ENCODE results near the gene TET1. TPM values are rescaled to one million over a fixed set of nuclear protein-coding genes. Genes with fewer than 3 reads are reported as not detected.

TET1 gene
- total RNA-seq, 2 donors from 2014 or later = 50.8 to 60.5 TPM

- Mint-ChIP-seq H3K4me3 (peak overlapping the region; percentile 89), H3K9me3 (no peaks in the 10 kb centered on the region), H3K27ac (peak overlapping the region; percentile 88), H3K4me1 (peaks cover 17% of the 10 kb centered on the region), H3K36me3 (ENCODE audit: low read depth) (peaks cover 14% of the 10 kb centered on the region), H3K27me3 (ENCODE audit: insufficient read depth) (no peaks in the 10 kb centered on the region)
- no peaks in the 10 kb centered on the region for H3K4me1 ChIP-seq (ENCODE audit: control insufficient read depth, insufficient read depth, low read length)
- peak overlapping the region; percentile 98 for H3K4me3 ChIP-seq (ENCODE audit: low read length)
- H3K27ac ChIP-seq (ENCODE audit: low read depth, low read length) = peak overlapping the region; percentile 83
- no peaks in the 10 kb centered on the region for H3K27me3 ChIP-seq (ENCODE audit: control insufficient read depth, insufficient read depth, low read length, poor library complexity, severe bottlenecking)
- H3K9me3 ChIP-seq (ENCODE audit: control insufficient read depth, low read length) = no peaks in the 10 kb centered on the region
- WGBS, 2 experiments (ENCODE audit: insufficient coverage in 1 of 2, insufficient read length in 1 of 2) = 0% methylated on average over 6 to 45 of the region's 55 CpGs
- TF ChIP-seq, protein P1, sequence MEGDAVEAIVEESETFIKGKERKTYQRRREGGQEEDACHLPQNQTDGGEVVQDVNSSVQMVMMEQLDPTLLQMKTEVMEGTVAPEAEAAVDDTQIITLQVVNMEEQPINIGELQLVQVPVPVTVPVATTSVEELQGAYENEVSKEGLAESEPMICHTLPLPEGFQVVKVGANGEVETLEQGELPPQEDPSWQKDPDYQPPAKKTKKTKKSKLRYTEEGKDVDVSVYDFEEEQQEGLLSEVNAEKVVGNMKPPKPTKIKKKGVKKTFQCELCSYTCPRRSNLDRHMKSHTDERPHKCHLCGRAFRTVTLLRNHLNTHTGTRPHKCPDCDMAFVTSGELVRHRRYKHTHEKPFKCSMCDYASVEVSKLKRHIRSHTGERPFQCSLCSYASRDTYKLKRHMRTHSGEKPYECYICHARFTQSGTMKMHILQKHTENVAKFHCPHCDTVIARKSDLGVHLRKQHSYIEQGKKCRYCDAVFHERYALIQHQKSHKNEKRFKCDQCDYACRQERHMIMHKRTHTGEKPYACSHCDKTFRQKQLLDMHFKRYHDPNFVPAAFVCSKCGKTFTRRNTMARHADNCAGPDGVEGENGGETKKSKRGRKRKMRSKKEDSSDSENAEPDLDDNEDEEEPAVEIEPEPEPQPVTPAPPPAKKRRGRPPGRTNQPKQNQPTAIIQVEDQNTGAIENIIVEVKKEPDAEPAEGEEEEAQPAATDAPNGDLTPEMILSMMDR (conservative IDR thresholded peaks at IDR 0.05) = no peak
- DNase-seq = peak; percentile 79
- H3K9ac ChIP-seq (ENCODE audit: extremely low read depth, low read length, poor library complexity, severe bottlenecking) = peak overlapping the region; percentile 86
- H3K36me3 ChIP-seq (ENCODE audit: control insufficient read depth, insufficient read depth, low read length) = no peaks in the 10 kb centered on the region
Measured at GRCh38 chr10:68560943-68561864, 1.1 kb downstream of the TET1 start.

DNA sequence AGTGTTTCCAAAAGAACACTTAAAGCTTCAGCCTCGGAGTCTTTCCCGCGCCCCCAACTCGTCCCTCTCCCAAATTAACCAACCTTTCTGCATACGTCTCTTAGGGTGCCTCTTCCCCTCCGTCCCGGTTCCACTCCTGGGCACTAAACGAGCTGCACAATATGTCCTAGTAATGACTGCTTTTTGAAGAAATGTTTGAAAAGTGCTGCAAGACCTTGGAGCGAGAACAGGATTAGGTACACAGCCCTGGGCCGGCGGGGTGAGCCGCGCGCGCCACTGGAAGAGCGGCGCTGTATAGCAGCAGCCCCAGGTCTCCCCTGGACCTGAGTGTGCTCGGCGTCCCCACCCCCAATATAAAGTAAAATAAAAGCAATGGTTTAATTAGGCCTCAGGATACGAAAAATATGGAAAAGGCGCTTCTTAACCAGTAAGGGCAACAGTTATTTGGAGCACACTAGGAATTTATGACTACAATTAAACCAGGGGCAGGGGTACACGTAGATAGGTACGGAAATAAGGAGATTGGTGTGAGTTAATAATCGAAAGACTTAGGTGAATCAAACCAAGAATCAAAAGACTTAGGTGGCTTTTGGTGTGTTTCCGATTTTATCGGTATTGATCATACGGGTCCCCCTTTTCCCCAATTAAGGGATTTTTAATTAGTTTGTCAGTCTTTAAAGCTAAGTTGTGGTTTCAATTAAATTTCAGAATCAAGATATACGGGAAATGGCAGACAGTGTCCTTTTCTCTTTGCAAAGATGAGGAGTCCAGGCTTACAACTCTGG is 1.9 kb downstream of the TET1 start:
- Histone ChIP-seq H3K4me3 (ENCODE audit: low read length) (peak overlapping the region; percentile 98), H3K27ac (ENCODE audit: low read depth, low read length) (peak overlapping the region; percentile 53), H3K4me1 (ENCODE audit: control insufficient read depth, insufficient read depth, low read length) (no peaks in the 10 kb centered on the region), H3K36me3 (ENCODE audit: control insufficient read depth, insufficient read depth, low read length) (peaks cover 2% of the 10 kb centered on the region), H3K9me3 (ENCODE audit: control insufficient read depth, low read length) (no peaks in the 10 kb centered on the region), H3K27me3 (ENCODE audit: control insufficient read depth, insufficient read depth, low read length, poor library complexity, severe bottlenecking) (no peaks in the 10 kb centered on the region), H3K9ac (ENCODE audit: extremely low read depth, low read length, poor library complexity, severe bottlenecking) (peak overlapping the region; percentile 86)
- Mint-ChIP-seq H3K4me1 (peaks cover 17% of the 10 kb centered on the region), H3K9me3 (no peaks in the 10 kb centered on the region), H3K36me3 (ENCODE audit: low read depth) (peaks cover 19% of the 10 kb centered on the region), H3K4me3 (peak overlapping the region; percentile 89), H3K27me3 (ENCODE audit: insufficient read depth) (no peaks in the 10 kb centered on the region), H3K27ac (peak overlapping the region; percentile 88)
- WGBS, 2 experiments (ENCODE audit: insufficient coverage in 1 of 2, insufficient read length in 1 of 2) = 0 to 5% methylated on average over 6 to 28 of the region's 28 CpGs
- TF ChIP-seq, protein P1 (conservative IDR thresholded peaks at IDR 0.05) = no peak
- DNase-seq = peak; percentile 78

DNA sequence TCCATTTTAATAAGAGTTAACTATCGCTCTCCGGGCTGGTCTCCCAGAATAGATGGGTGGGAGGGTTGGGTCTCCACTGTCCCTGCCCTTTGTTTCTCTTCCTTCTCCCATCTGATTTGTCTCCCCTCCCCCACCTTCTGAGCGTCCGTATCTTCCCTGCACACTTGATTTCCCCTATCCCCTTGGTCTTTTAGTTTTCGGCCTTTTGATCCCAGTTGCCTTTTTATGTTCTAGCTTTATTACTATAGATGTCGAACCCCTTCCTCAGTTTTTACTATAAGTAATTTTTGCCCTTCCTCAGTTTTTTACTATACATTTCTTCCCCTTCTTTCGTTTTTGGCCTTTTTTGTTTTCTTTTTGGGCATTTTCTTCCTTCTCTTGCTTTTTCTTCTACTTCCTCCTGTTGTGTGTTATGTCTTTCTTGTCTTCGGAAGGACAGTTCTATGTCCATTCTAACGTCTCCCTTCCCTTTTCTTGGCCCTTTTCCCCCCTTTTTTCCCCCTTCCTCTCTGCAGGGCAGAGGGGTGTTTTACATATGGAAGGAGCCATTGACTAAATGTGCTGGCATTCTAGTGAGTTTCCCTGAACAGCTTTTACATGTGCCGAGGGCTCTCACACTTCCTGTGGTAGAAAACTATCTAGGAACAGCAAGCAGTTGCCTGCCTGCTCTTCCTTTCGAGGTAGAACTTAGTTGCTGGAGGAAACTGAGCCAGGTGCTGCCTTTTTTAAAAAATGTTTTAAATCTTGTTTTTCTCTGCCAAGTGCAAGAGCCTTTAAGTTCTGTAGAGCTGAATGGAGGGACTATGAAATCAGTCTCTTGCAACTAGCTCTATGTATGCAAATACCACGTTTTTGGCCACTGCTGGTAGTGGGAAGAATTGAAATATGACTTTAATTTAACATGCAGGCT is 2.8 kb downstream of the TET1 start:
- peak; percentile 76 for DNase-seq
- 2% methylated on average over 7 to 10 of the region's 12 CpGs for WGBS, 2 experiments (ENCODE audit: insufficient coverage in 1 of 2, insufficient read length in 1 of 2)
- peaks cover 4% of the 10 kb centered on the region for H3K36me3 ChIP-seq (ENCODE audit: control insufficient read depth, insufficient read depth, low read length)
- peak overlapping the region; percentile 80 for H3K27ac ChIP-seq (ENCODE audit: low read depth, low read length)
- TF ChIP-seq, protein P1 (conservative IDR thresholded peaks at IDR 0.05) = no peak
- peak overlapping the region; percentile 98 for H3K4me3 ChIP-seq (ENCODE audit: low read length)
- Mint-ChIP-seq H3K27ac (peak overlapping the region; percentile 88), H3K36me3 (ENCODE audit: low read depth) (peaks cover 20% of the 10 kb centered on the region), H3K4me3 (peak overlapping the region; percentile 89), H3K9me3 (no peaks in the 10 kb centered on the region), H3K27me3 (ENCODE audit: insufficient read depth) (no peaks in the 10 kb centered on the region), H3K4me1 (peaks cover 17% of the 10 kb centered on the region)
- peak overlapping the region; percentile 86 for H3K9ac ChIP-seq (ENCODE audit: extremely low read depth, low read length, poor library complexity, severe bottlenecking)
- H3K27me3 ChIP-seq (ENCODE audit: control insufficient read depth, insufficient read depth, low read length, poor library complexity, severe bottlenecking) = no peaks in the 10 kb centered on the region
- H3K4me1 ChIP-seq (ENCODE audit: control insufficient read depth, insufficient read depth, low read length) = no peaks in the 10 kb centered on the region
- H3K9me3 ChIP-seq (ENCODE audit: control insufficient read depth, low read length) = no peaks in the 10 kb centered on the region
